NCI-H524 treated with DMSO at 0.1 percent for 48 hours (cell line): Measurements from ENCODE around the gene DLGAP3.

Experiments
- DNase-seq: peaks from one replicate; lab custom pipeline; 2025; lab: John Stamatoyannopoulos, UW

Gene DLGAP3

DNA sequence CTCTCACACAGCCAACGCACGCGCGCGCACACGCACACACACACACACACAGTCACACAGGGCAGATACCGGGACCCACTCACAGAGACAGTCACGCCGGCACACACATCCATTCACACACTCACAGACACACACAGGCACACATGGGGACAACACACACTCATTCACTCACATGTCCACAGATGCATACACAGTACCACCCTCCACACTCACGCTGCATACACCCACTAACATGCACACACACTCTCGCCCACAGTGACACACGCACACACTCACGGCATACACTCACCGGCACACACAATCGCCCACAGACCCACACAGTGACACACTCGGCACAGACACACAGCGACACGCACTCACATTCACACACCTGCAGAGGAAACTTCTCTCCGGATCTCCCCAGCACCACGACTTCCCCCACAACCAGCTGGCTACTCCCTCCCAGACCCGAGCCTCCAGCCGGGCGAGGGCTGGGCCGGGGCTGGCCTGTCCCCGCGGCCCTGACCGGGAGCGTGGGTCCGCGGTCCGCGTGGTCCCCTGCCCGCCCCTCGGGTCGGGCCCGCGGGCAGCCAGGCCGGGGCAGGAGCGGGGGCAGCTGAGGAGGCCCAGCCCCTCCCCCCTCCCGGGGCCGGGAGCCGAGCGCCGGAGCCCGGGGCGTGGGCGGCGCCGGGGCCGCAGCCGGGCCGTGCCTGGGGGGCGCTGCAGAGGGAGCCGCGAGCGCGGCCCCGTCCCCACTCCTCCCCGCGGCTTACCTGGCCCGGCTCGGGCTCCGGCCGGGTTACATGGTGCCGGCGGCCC is 552 bp downstream of the DLGAP3 start:
- DNase-seq: no peak

DNA sequence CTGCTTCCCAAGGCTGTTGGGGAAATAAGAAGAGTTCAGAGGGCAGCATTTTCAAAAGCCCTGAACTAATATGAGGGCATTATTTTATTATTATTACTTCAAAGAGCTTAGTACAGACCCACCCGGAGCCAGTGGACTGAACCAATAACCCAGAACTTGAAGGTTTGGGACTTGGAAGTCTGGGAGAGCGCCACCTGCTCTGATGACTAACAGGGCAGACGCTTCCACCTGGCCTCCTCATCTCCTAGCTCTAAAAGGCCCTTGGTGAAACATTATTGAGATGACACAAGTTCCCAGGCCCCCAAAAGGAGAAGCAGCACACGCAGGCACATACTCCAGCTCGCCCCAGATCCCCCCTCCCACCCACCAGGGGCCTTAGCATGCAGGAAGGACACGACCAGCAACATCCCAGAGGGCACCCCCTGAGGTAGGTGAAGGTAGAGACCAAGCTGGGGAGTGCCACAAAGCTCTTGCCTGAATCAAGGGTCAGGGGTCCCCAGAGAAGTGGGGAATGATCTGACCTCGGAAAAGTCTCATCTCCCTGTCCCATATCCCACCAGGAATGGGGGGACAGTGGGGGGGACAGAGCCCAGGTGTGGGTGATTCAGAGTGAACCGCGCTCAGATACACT is 1.3 kb downstream of the DLGAP3 start:
- no peak for DNase-seq

DNA sequence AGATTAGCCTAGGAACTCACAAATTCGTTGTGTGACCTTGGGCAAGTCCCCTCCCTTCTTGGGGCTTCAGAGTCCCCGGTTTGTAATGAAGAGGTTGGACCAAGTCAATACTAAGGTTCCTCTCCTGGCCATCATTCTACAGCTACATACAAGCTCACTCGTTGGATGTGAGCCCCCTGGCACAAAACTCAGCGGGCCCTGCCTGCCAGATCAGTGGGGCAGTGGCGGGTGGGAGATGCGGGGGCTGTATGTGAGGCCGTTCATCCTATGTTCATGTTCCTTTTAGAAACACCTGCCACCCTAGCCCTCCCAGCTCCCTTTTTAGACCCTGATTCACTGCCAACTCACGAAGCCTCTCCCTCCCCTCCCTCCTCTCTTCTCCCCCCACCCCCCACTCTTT is 2.1 kb downstream of the DLGAP3 start:
- DNase-seq: no peak

DNA sequence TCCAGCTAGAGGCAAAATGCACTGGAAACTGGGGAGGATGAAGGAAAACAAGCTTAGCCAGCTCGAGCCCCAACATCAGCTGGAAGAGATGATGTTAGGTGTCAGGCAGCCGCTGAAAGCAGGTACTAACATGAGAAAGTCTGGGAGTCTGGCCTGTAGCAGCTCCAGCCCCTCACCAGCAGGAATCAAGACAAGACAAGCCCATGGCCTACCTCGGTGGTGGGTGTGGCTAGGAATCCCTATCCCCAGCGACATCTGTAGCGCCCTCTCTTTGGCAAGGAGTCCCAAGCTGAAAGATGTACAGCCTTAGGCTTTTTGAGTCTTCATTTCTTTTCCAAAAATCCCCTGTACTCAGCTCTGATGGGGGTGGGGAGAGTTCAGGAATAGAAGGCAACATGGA is 2.6 kb downstream of the DLGAP3 start:
- DNase-seq: no peak

DNA sequence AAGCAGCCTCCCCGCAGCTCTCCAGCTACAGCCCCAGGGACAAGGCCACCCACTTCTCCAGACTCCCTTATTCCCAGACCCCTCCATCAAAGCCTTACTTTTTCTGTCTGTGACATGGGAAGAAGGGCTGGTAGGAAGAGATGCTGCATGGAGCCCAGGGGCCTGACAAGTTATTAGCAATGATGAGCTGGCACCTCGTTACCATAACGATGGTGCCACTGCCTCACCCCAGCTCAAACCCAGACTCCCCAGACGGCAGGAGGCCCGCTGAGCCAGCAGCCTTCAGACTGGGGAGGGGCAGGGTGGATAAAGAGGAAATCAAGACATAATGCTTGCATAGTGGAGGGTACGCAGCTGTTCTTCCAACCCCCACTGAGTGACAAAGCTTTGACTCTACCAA is 3.3 kb downstream of the DLGAP3 start:
- no peak for DNase-seq

DNA sequence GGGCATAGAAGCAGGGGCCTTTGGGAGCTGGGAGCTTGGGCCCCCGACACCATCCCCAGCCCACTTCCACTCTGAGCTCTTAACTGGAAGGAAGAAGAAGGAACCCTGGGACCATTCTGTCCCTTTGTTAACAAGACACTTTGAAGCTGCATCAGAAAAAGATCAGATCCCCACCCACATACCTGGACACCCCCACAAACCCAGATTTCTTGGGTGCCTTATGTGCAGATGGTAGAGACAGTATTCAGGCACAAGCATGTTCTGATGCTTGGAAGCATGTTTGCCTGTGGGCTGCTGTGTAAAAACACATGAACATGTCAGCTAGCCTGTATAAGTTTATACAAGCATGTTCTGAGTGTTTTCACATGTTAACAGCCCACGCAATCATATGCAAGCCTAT is 3.7 kb downstream of the DLGAP3 start:
- no peak for DNase-seq

DNA sequence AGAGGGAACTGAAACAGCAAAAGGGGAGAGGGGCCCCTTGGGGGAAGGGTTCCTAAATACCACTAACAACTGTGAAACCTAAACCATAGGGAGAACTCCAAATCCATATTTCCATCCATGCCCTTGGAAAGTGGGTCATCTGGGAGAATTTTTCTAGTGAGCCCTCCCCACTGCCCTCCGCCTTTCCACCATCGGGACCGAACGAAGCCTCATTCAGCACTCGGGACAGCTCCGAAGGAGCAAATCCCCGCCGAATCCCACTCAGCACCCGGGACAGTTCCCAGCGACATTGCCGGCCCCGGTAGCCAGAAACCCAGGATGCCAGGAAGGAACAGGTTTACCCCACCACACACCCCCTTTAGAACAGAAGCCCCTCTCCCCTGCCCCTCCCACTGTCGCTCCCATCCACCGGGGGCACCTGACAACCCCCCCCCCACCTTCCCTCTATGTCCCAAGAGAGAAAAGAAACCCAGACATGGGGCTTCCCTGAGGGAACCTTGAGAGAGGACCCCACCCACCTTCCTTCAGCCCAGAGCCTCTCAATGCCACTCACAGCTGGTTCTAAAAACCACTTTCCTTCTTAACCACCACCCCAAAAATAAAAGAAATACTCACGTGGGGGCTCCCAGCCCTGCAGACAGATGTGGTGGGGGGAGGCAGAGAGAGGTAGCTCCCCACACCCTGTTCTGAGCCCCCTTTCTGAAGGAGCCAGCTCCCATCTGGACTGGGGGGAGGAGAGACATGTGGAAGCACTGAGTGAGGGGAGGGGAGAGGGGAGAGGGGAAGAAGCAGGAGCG is 4.5 kb downstream of the DLGAP3 start:
- no peak for DNase-seq

DNA sequence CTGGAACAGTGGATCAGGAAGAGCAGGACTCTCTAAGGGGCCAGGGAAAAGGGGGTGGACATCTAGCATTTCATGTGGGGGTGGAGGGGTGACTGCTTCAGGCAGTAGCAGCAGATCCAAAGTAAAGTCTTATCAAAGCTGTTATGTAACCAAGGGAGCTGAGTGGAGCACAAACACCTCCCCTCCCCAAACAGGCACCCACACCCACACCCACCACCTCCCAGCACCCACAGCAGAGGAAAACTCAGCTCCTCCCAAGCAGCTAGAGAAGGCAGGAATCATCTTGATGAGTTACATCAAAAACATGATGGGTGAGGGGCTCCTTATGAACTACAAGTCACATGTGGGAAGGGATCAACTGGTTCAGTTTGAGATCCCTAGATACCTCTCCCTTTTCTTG is 6.0 kb downstream of the DLGAP3 start:
- no peak for DNase-seq

DNA sequence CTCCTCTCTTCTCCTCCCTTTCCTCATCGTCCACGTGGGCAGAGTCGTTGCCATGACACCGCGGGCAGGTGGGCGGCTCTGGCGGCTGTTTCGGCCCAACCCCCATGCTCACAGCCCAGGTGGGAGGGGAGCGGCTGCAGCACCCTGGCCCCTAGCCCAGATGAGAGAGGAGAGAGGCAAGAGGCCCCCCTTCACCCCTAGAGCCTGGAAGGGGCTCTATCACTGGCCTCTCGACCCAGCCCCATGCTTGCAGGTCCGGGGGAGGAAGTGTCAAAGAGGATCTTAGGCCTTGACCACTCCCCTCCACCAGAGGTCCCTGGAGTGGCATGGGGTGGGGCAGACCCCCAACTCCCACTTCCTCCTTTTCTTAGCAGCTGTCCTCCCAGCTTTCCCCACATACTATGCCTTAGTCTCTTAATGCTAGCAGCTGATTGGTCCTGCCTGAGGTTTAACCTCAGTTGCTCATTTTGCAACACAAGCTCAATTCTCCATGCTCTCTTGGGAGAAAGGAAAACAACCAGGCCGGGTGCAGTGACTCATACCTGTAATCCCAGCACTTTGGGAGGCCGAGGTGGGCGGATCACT is 10.4 kb downstream of the DLGAP3 start:
- no peak for DNase-seq

DNA sequence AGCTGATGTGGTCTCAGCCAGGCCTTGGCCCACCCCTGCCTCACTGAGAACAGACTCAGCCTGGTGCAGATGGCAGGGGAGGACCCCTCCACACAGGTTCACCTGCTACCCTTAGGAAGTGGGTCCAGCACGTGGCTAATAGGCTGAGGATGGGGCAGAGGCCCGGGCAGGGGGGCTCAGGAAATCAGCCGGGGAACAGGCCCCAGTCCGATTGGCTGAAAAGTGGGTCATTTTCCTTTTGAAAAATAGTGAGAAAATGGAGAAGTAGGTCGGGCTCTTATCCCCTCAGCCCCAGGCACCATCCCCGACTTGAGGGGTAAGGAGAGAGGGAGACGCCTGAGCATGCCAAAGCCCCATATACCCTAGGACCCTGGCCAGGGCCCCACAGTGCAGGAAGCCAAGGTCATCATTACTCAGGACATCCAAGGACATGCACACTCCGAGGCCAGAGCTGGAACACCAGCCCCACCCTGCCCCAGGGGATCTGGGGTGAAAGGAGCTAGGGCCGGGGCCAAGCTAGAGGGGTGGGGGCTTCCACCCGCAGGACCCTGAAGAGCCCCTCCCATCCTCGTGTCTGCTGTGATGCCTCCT is 11.0 kb downstream of the DLGAP3 start:
- DNase-seq: no peak

DNA sequence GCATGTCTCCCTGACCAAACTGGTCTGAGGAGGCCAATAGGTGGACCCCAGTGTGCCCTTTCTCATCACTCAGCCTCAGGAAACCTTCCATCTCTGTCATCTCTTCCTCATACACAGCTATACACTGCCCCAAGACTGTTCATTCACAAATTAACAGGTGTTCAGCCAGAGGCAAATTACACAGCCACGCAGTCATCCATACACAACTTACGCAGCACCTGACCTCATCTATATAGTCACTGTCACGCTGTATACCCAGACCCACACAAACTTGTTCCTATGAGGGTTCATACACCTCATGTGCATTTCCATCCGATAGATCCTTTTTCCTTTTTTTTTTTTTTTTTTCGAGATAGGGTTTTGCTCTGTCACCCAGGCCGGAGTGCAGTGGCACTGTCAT is 12.4 kb downstream of the DLGAP3 start:
- no peak for DNase-seq

DNA sequence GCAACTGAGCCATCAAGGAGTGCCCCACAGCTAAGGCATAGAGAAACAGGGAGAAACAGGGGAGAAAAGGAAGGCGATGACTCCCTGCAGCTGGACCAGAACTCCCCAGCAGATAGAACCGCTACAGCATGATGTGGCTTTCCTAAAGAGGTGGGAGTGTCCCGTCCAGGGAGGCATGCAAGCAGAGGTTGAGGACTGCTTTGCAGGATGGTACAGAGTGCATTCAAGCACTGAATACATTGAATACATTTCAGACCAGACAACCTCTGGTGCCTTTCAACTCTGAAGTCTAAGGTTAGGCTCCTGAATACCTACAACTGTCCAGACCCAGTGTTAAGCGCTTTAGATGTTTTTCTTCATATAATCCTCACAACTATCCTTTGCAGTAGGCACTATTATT is 13.3 kb downstream of the DLGAP3 start:
- no peak for DNase-seq

DNA sequence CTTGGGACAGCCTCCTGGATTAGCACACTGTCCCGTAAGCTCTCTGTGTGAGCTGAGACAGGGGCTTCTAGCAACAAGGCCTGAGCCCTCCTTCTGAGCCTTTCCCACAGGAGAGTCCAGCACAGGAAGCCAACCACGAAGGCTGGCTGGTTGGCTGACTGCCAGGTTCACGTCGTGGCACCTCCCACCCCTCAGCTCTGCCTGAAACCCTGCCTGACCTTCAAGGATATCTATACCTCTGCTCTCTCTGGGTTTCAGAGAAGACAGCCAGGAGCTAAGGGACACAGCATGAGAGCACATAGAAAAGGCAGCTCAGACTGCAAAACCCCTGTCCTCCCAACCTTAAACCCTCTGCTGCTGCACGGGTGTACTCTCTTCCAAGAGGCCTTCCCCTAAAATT is 13.9 kb downstream of the DLGAP3 start:
- no peak for DNase-seq

DNA sequence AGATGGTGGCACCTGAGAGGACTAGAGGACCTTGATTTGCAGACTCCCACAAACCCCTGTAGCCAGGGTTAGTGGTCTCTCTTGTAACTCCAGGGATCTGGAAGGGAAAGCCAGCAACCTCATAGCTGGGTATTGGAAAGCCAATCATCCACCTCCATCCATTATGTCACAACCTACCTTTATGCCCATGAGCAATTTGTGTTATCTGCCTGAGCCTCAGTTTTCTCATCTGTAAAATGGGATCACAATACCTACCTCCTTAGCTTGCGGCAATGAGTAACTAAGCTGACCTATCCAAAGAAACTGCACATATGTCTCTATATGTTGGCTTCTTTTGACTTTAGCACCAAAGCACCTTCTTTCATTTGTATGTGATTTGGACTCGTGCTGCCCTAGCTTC is 14.5 kb downstream of the DLGAP3 start:
- no peak for DNase-seq

DNA sequence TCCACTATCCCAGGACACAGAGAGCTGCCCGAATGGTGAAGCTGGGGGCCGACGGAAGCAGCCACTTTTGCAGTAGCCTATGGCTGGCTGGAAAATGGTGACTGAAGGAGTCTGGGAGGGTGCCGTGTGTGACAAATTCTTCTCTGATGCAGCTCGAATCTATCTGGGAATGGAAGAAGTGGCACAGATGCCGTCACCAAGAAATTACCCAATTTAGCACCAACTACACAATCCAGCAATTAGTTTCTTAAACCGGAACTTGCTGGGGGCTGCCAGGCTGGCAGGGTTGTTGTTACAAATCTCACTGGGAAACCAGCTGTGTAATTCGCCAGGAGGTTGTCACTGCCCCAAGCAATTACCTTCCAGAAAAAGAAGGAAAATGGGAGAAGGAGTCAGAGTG is 18.0 kb downstream of the DLGAP3 start:
- no peak for DNase-seq

DNA sequence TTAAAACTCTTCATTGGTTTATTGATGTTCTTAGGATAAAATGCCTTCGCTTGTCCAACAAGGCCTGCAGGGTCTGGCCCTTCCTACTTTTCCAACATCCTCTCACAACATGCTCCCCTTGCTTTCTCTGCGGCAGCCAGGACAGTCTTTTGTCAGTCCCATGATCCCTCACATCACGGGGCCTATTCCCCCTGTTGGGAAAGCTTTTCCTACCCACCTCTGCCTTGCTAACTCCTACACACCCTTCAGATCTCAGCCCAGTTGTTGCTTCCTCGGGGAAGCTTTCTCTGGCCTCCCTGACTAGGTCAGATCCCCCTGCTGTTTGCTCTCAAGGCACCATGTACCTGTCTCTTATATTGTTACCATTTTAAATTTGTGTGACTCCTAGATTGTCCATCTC is 19.0 kb downstream of the DLGAP3 start:
- DNase-seq: no peak

DNA sequence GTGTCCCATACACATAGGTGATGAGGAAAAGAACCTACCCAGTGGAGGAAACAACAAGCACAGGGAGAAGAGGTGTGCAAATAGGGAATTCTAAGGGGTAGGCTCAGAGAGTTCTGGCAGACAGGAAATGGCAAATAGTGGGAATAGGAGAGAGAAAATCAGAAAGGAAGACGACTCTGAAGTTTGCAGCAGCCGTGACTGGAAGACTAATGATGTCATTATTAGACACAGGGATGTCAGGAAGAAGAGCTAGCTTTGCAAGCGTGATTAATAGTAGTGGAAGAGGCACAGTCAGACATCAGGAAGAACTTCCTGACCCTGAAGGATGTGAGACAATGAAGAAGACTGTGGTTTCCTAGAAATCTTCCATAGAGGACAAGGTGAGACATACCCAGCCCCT is 21.1 kb downstream of the DLGAP3 start:
- DNase-seq: no peak

DNA sequence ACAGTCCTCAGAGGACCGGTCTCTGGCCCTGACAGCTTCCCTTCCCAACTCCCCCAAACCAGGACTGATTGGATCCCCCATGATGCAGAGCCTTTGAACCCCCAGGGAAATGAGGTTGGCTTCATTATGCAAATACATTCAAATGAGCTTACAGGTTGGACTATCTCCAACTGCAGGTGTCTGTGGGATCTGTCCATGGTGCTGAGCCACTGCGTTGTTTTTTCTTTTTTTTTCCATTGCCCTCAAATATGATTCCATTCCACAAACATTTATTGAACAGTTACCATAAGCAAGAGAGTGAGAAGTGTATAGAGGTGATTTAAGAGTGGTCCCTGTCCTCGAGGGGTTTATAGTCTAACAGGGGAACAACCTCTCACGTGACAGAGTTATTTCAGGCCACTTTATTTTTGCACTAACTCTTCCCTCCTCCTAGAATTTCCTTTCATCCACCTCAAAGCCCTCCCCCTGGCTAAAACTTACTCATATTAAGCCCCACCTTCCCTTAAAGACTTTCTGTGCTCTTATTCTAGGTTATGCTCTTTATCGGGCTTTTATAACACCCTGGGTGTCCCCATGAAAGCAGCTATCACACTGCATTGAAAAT is 21.9 kb downstream of the DLGAP3 start:
- no peak for DNase-seq

DNA sequence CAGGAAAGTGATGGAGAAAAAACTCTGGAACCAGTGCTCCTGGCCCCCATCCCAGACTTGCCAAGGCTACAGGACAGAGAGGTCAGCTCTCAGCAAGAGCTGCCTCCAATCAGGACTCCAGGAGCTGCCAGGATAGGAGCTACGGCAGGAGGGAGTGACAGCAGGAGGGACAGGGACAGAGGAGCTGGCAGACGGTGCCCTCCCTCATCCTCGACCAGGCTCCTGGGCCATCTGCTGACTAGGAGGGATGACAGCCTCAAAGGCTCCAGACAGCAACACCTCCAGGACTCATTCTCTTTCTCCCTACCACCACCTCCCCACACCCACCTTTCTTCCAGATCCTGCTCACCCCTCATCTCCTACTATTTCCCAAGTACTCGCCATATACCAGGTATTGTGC is 22.7 kb downstream of the DLGAP3 start:
- DNase-seq: peak; percentile 79

DNA sequence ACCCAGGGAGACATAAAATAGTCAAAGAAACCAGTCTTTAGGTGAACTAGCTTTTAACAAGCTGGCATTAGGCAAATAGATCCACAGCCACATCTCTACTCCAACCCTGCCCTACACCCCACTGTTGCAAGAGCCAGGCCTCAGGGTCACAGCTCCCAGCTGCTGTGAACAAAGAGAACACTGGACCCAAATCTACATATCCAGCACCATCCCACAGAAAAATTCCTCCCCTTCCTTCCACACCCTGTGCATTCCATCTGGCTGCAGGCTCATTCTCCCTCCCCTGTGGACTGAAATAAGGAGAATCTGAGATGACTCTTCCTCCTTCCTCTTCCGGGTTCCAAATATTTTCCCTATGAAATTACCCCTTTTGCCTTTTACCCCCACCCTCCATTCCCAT is 23.2 kb downstream of the DLGAP3 start:
- no peak for DNase-seq

DNA sequence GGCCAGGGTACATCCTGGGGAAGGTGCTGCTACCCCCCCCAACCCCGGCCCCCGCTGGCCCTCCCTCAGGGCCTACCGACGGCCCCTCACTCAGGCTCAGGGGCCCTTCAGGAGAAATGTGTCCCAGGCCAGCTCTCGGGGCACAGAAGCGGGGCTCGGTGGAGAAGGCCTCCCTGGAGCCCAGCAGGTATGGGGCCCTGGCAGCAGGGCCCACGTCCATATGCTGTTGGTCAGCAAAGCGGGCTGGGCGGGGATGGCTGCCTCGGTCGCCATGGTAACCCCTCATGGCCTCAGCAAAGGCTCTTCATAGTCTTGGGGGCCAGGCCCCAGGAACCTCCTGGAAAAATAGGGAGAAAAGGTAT is 24.4 kb downstream of the DLGAP3 start:
- DNase-seq: no peak
